Airway epithelial cell (primary cell): ENCODE data around the gene R3HDM4. TPM values are rescaled to one million over a fixed set of nuclear protein-coding genes. Genes with fewer than 3 reads are reported as not detected.

Experiments used
- total RNA-seq: library from RNA; depleted of rRNA; stranded (reverse); fragments of >200 nt; gene quantifications from 2 replicates; pipeline ENCODE4 v1.2.3, GENCODE V29; 2015

Gene R3HDM4
- total RNA-seq = 57.1 and 58.6 TPM in 2 replicates

DNA sequence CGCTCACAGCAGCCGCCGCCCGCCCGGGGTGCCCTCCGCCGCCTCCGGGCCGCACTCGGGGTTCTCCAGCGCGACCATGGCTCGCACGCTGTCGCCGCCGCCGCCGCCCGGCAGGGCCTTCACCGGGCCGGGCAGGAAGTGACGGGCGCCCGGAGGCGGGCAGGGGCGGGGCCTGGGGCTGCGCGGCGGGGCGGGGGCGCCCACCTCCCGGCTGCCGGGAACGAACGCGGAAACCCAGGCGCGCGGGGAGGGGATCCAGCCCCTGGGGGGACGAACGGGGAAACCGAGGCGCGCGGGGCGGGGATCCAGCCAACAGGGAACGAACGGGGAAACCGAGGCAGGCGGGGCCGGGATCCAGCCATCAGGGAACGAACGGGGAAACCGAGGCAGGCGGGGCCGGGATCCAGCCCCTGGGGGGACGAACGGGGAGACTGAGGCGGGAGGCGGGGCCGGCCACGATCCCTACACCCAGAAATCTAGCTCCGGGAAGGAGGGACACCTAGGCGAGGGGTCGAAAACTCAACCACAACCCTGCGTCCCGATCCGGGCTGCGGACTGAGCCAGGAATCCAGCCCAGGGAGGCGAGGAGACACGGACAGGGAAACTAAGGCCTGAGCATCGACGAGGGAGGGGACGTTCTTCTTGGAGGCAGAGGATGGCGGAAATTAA is at the start of gene R3HDM4:
R3HDM4 (minus strand) TSS at position 140 of the 669 bp plus-strand sequence; CDS start at position 78, 62 bp downstream.

DNA sequence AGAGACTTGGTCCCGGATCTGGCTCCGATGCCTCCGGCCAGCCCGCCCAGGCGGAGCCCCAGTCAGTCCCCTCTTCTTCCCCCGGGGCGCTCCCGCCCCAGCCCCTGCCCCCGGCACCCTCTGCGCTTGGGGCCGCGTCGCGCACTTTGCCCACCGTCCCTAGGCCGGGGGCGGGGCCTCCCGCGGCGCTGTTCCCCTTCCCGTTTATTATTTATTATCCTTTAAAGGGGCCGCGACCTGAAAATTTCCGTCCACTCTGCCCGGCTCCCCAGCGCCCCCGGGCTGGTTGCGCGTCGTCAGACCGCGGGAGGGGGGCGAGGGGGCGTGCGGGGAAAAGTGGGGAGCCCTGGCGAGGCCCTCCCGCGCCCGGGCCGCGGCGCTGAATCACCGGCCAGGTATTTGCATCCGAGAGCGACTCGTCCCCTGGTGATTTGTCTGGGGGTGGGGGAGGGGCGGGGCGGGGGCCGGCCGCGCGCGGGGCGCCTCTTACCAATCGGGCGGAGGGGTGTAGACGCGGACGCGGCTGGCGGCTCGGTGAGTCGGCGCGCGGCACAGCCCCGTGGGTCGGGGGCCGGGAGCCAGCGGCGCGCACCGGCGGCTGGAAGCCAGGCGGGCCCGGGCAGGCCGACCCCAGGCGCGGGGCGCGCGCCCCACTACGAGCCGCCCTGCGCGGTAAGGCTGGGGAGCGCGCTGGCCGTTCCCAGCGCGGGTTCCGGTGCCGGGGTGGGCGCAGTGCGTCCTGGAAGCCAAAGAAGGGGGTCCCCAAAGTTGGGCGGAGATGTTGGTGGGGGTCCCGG is 12.7 kb upstream of the R3HDM4 start, which contains the start of gene ARID3A:
ARID3A (plus strand) TSS at position 510 of the 797 bp plus-strand sequence. CDS start 3,494 bp downstream, outside the sequence.

DNA sequence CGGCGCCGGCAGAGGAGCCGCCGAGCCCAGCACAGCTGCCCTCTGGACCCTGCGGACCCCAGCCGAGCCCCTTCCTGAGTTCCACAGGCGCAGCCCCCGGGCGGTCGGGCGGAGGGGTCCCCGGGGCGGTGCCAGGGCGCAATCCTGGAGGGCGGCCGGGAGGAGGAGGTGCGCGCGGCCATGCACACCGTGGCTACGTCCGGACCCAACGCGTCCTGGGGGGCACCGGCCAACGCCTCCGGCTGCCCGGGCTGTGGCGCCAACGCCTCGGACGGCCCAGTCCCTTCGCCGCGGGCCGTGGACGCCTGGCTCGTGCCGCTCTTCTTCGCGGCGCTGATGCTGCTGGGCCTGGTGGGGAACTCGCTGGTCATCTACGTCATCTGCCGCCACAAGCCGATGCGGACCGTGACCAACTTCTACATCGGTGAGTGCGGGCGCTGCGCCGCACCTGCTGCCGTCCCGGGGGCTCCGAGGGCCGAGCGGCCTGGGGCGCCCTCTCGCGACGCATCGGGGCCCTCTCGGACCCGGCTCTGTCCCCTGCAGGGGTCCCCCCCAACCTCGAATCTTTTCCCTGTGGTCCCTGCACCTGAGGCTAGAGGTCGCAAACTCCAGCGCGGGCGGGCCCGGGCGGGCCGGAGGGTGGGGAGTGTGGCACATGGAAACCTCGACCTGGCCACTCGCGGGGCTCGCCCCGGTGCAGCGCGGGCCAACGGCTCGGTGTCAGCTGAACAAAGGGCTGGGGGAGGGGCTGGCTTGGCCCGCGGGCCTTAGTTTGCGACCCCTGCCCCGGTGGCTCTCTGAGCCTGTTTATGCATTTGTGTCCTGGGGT is 4.5 kb upstream of the R3HDM4 start, which contains the start of gene KISS1R:
KISS1R (plus strand) TSS at position 11 of the 829 bp plus-strand sequence; CDS start at position 181, 170 bp downstream.

DNA sequence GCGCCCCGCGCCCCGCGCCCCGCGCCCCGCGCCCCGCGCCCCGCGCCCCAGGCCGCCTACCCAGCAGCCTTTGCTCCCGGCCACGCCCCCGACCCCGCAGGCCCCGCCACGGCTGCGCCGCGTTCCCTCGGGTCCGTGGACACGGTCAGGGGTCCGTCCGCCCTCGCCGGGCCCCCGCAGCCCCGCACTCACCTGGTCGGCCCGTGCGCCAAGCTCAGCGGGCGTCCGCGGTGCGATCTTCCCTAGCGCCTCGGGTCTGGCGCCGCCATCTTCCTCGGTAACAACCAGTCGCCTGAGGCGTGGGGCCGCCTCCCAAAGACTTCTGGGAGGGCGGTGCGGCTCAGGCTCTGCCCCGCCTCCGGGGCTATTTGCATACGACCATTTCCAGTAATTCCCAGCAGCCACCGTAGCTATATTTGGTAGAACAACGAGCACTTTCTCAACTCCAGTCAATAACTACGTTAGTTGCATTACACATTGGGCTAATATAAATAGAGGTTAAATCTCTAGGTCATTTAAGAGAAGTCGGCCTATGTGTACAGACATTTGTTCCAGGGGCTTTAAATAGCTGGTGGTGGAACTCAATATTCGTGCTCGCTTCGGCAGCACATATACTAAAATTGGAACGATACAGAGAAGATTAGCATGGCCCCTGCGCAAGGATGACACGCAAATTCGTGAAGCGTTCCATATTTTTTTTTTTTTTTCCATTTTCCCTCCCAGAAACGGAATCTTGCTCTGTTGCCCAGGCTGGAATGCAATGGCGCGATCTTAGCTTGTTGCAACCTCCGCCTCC is 19.9 kb downstream of the R3HDM4 start, which contains the start of the genes MED16 and RNU6-9:
MED16 (minus strand) TSS at position 294 of the 796 bp plus-strand sequence. CDS start 2,056 bp downstream, outside the sequence.
RNU6-9 (plus strand) TSS at position 591 of the 796 bp plus-strand sequence.

DNA sequence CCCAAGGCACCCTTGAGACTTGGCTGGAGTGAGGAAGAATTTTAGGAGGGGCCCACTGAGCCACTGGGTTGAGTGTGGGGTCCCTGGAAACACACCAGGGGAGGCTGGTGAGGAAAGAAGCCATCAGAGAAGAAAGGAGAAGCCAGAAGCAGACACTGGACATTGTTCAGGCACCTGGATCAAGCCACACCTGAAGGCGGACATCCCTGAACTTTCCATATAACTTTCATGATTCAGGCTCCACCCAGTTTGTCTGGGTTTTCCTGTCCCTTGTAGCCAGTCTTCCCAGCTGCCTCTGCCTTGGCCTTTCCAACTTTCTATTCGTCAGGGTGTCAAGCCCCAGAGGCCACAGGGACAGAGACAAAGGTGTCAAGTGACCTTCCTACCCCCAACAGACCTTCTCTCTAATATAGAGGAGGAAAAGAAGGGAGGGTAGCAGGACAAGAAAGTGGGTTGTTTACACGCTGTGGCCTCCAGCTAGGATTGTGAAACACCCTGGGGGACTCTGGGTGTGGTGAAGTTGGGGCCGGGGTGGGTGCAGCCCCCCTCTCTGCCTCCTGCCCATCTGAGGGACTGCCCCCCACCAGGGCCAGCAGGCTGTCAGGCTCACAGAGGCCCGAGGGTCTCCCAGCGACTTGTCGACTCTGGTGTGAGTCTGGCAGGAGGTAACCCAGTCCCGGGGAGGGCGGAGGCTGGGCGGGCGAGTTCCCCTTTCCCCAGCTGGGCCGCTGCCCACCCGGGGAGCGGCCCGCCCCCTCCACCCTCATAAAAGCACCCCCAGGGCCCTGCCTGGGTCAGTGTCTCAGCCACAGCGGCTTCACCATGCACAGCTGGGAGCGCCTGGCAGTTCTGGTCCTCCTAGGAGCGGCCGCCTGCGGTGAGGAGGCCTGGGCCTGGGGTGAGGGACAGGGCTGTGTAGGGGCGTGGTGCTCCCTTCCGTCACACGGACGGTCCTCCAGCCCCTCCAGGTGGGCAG is 53.9 kb downstream of the R3HDM4 start, which contains the start of gene CFD:
CFD (plus strand) TSS at position 797 of the 976 bp plus-strand sequence; CDS start at position 823, 26 bp downstream.

DNA sequence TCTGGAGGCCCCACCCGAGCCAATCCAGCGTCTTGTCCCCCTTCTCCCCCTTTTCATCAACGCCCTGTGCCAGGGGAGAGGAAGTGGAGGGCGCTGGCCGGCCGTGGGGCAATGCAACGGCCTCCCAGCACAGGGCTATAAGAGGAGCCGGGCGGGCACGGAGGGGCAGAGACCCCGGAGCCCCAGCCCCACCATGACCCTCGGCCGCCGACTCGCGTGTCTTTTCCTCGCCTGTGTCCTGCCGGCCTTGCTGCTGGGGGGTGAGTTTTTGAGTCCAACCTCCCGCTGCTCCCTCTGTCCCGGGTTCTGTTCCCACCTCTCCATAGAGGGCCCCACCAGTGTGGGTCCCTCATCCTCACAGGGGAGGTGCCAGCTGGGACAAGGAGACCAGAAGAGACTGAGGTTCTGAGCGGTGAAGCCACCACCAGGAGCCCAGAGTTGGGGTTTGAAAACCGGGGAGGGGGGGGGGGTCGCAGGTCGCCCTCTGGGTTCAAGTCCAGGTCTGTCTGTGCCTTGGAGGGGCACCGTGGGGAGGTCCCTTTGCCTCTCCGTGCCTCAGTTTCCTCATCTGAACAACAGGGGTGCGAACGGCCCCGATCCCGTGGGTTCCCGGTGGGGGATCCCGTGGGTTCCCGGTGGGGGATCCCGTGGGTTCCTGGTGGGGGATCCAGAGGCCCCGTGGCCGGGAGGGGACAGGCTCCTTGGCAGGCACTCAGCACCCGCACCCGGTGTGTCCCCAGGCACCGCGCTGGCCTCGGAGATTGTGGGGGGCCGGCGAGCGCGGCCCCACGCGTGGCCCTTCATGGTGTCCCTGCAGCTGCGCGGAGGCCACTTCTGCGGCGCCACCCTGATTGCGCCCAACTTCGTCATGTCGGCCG is 60.6 kb downstream of the R3HDM4 start, which contains the start of gene ELANE:
ELANE (plus strand) TSS at position 168 of the 878 bp plus-strand sequence; CDS start at position 194, 26 bp downstream.

Other genes starting within 250 kb of the R3HDM4 start
- 207 and 297 TPM in 2 replicates for gene FSTL3, start 236.8 kb downstream of the R3HDM4 start, total RNA-seq
- not detected in 2 replicates for gene PRSS57, start 217.8 kb downstream of the R3HDM4 start, total RNA-seq
- gene PALM, start 204.3 kb downstream of the R3HDM4 start, total RNA-seq = 6.7 TPM in 2 replicates
- 73.5 and 106 TPM in 2 replicates for gene MISP, start 162.1 kb downstream of the R3HDM4 start, total RNA-seq
- gene PTBP1, start 115.8 kb downstream of the R3HDM4 start, total RNA-seq = 154 and 246 TPM in 2 replicates
- gene PLPPR3, start 91.3 kb downstream of the R3HDM4 start, total RNA-seq = 0.56 TPM in 2 replicates
- not detected in 2 replicates for gene AZU1, start 85.4 kb downstream of the R3HDM4 start, total RNA-seq
- gene PRTN3, start 72.2 kb downstream of the R3HDM4 start, total RNA-seq = 0.49 TPM in 1 of 2 replicates, not detected in the other
- not detected in 2 replicates for gene ELANE, start 60.9 kb downstream of the R3HDM4 start, total RNA-seq
- 3.5 and 6.6 TPM in 2 replicates for gene CFD, start 53.6 kb downstream of the R3HDM4 start, total RNA-seq
- gene MED16, start 20.0 kb downstream of the R3HDM4 start, total RNA-seq = 47.1 and 48.6 TPM in 2 replicates
- not detected in 2 replicates for gene RNU6-9, start 19.7 kb downstream of the R3HDM4 start, total RNA-seq
- gene KISS1R, start 4.1 kb upstream of the R3HDM4 start, total RNA-seq = 0.14 TPM in 1 of 2 replicates, not detected in the other
- 5.3 and 13.5 TPM in 2 replicates for gene ARID3A, start 12.8 kb upstream of the R3HDM4 start, total RNA-seq
- 70.8 and 71.6 TPM in 2 replicates for gene WDR18, start 71.1 kb upstream of the R3HDM4 start, total RNA-seq
- gene GRIN3B, start 87.2 kb upstream of the R3HDM4 start, total RNA-seq = 4.4 and 6.3 TPM in 2 replicates
- gene TMEM259, start 107.9 kb upstream of the R3HDM4 start, total RNA-seq = 150 and 164 TPM in 2 replicates
- gene RNU6-2, start 108.3 kb upstream of the R3HDM4 start, total RNA-seq = not detected in 2 replicates
- gene CNN2, start 113.4 kb upstream of the R3HDM4 start, total RNA-seq = 247 and 249 TPM in 2 replicates
- 14.7 and 21.7 TPM in 2 replicates for gene ABCA7, start 126.9 kb upstream of the R3HDM4 start, total RNA-seq
- gene ARHGAP45, start 153.9 kb upstream of the R3HDM4 start, total RNA-seq = 9.0 and 12.5 TPM in 2 replicates
- gene POLR2E, start 182.2 kb upstream of the R3HDM4 start, total RNA-seq = 241 and 251 TPM in 2 replicates
- 330 and 347 TPM in 2 replicates for gene GPX4, start 190.8 kb upstream of the R3HDM4 start, total RNA-seq